Parathyroid adenoma (tissue), 2 donors: ENCODE measurements around the gene DUSP7.

Experiments used
- H2AFZ ChIP-seq: fragments of 300-600 bp; sonication (generic); one replicate; pipeline ENCODE4 v1.7.0; 2017; ENCODE audit warnings: antibody characterized with exemption, mild to moderate bottlenecking
- H3K27ac ChIP-seq: fragments of 300-600 bp; sonication (generic); one replicate; pipeline ENCODE4 v1.7.0; 2017
- H3K27me3 ChIP-seq: fragments of 300-600 bp; sonication (generic); one replicate; pipeline ENCODE4 v1.7.0; 2017; ENCODE audit warnings: low read length; ENCODE audit not compliant: control insufficient read depth, insufficient read depth
- H3K36me3 ChIP-seq: fragments of 300-600 bp; sonication (generic); one replicate; pipeline ENCODE4 v1.7.0; 2017; ENCODE audit warnings: low read length; ENCODE audit not compliant: control insufficient read depth, insufficient read depth
- H3K4me1 ChIP-seq: fragments of 300-600 bp; sonication (generic); one replicate; pipeline ENCODE4 v1.7.0; 2017; ENCODE audit warnings: control low read depth
- H3K4me2 ChIP-seq: fragments of 300-600 bp; sonication (generic); one replicate; pipeline ENCODE4 v1.7.0; 2017; ENCODE audit warnings: low read length
- H3K4me3 ChIP-seq: fragments of 300-600 bp; sonication (generic); one replicate; pipeline ENCODE4 v1.7.0; 2017; ENCODE audit warnings: low read depth, low read length
- H3K79me2 ChIP-seq: fragments of 300-600 bp; sonication (generic); one replicate; pipeline ENCODE4 v1.7.0; 2017; ENCODE audit warnings: control low read depth
- H3K9ac ChIP-seq: fragments of 300-600 bp; sonication (generic); one replicate; pipeline ENCODE4 v1.7.0; 2017; ENCODE audit warnings: mild to moderate bottlenecking
- H3K9me3 ChIP-seq: fragments of 300-600 bp; sonication (generic); one replicate; pipeline ENCODE4 v1.7.0; 2017; ENCODE audit warnings: low read length; ENCODE audit not compliant: control insufficient read depth
- CTCF ChIP-seq: fragments of 300-600 bp; sonication (generic); IDR thresholded peaks from one replicate; pipeline ENCODE4 v1.7.0; 2017; ENCODE audit warnings: antibody characterized with exemption, mild to moderate bottlenecking
- donor health status: primary hyperparathyroidism.

Gene DUSP7

DNA sequence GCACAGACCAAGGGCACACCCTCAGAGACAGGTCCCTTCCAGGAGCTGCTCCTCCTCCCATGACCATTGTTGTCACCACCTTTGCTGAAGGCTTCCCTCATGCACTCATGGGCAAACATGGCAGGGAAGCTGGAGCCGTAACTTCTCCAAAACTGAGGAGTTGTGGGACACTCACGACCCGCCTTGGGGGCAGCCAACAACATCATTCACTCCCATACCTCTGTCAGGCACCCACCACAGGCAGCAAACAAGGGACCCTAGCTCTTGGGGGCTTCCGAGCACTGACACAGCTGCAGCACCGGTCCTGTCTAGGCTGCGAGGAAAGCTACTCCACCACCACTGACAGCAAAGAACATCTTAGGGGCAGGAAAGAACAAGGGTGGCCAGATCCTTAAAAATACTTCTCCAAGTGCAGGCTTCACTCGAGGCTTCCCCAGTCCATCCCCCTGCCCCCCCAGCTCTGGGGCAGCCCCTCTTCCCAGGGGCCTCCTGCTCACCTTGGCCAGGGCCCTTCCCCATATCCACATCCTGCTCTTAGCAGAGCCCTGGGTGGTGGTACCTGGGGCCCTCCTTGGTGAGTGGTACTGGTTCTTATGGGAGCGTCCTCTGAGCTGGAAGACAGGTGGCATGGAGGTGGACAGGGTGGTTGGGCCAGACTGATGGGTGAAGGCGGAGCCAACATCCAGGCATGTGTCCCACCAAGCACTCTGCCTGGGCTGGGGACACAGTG is 28.0 kb upstream of the DUSP7 start:
- Histone ChIP-seq H3K4me2 (no peak overlapping the region), H2AFZ (no peak overlapping the region), H3K79me2 (no peaks in the 10 kb centered on the region), H3K27me3 (no peaks in the 10 kb centered on the region), H3K36me3 (no peaks in the 10 kb centered on the region), H3K4me3 (no peak overlapping the region), H3K9me3 (no peaks in the 10 kb centered on the region), H3K27ac (no peak overlapping the region), H3K9ac (no peak overlapping the region), H3K4me1 (no peaks in the 10 kb centered on the region)
- TF ChIP-seq CTCF, result no peak

DNA sequence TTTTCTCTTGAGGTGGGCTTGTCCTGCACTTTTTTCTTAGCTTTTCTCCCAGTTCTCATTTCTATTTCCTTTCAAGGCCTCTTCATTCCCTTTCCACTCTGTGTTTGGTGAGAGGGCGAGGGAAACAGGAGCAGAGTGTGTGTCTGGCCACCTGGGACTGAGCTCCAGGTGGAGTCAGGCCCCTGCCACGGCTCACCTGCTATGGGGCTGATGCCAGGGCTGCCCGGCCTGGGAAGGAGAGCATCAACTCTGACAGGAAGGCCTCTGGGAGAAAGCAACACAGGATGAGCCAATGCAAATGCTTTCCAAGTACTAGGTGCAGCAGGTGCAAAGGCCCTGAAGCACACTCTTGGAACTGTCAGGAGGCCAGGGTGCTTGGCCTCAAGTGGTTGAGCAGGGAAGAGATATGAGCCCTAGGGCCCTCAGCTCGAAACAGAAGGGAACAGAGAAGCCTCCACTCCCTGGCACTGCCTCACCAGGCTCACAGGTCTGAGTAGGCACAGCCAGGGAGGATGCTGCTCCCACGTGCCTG is 27.3 kb upstream of the DUSP7 start:
- no peak overlapping the region for H3K4me2 ChIP-seq
- H3K36me3 ChIP-seq, result no peaks in the 10 kb centered on the region
- no peak for TF ChIP-seq CTCF
- no peak overlapping the region for H3K27ac ChIP-seq
- no peak overlapping the region for H2AFZ ChIP-seq
- H3K9me3 ChIP-seq, result no peaks in the 10 kb centered on the region
- no peaks in the 10 kb centered on the region for H3K79me2 ChIP-seq
- no peaks in the 10 kb centered on the region for H3K4me1 ChIP-seq
- H3K9ac ChIP-seq, result no peak overlapping the region
- no peak overlapping the region for H3K4me3 ChIP-seq
- no peaks in the 10 kb centered on the region for H3K27me3 ChIP-seq

GRCh38 chr3:52082951-52083350 is 26.6 kb upstream of the DUSP7 start:
- Histone ChIP-seq H3K4me1 (no peaks in the 10 kb centered on the region), H3K36me3 (no peaks in the 10 kb centered on the region), H2AFZ (no peak overlapping the region), H3K9ac (no peak overlapping the region), H3K27me3 (no peaks in the 10 kb centered on the region), H3K79me2 (no peaks in the 10 kb centered on the region), H3K4me2 (no peak overlapping the region), H3K27ac (no peak overlapping the region), H3K9me3 (no peaks in the 10 kb centered on the region), H3K4me3 (no peak overlapping the region)
- no peak for TF ChIP-seq CTCF

DNA sequence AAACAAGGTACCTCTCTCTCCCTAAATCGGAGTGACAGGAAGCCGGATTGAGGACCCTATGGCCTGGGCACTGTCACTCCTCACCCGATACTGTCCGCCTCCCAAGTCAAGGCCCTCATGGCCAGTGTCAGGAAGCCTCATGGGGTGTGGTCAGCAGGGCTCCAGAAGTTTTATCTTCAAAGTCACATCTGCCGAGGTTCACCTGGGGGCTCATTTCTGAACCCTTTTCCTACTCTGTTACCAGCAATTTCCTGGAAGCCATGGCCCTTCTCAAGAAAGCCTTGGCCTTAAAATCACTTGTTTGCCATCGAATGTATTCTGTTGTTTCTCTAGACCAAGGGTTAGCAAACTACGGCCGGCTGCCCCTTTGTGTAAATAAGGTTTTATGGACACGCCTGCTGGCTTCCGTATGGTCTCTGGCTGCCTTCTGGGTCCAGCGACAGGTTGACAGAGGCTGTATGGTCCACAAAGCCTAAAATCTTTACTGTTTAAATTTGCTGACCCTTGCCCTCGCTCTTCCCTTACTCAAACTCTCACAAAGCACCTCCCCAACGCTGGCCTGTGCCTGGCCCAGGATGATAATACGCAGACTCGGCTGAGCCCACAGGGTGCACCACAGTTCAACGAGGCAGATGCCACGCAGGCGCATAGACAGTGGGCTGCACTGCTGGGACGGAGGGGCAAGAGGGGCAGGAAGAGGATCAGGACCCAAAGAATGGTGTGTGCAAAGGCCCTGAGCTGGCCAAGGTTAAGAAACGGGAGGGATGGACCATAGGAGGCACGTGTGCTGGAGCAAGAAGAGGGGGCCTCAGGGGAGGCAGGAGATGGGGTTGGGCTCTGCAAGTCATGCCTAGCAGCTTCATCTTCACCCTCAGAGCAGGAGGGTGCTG is 24.7 kb upstream of the DUSP7 start:
- Histone ChIP-seq H3K9me3 (no peaks in the 10 kb centered on the region), H3K27me3 (no peaks in the 10 kb centered on the region), H3K4me1 (no peaks in the 10 kb centered on the region), H3K4me3 (no peak overlapping the region), H3K4me2 (no peak overlapping the region), H2AFZ (no peak overlapping the region), H3K36me3 (no peaks in the 10 kb centered on the region), H3K79me2 (no peaks in the 10 kb centered on the region), H3K9ac (no peak overlapping the region), H3K27ac (no peak overlapping the region)
- no peak for TF ChIP-seq CTCF
